ENCODE results near the gene NPY5R.
A peak's percentile ranks its signal among the peaks of the same experiment; 100 is the strongest.

DNA sequence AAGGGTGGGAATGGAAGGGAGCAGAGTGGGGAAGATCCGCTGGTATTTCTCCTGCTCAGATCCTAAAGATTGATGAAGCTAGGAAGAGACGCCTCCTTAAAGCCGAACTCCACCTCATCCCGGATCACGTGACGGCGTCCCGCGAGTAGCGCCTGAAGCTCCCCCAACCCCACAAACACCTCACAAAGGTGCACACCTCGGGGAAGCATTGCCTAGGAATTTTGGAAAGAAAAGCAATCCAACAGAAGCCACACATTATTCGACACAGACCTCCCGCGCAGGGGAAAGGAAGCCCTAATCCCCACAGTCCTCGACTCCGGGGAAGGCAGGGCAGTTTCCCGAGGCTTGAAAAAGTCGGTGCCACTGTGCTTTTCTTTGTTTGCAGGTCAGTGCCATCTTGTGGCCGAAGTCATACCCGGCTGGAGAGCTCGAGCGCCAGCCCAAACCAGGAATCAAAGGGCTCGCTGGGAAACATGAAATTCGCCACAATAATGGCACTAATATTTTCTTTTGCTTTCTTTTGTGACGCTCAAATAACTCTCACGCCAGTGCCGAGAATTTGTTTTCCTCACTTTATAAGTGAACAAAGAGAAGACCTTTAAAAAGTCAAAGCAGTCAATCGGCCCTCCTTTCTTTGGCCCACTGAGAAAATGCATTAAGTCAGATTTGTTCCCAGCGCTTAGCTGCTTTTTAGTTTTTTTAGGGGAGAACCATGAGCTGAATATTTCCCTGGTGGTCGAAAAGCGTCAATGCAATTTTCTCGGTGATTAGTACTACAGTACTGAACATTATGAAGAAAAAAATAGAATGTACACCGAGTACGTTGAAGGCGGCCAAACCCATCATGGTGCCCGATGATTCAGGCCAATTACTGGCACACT lies 10.9 kb upstream of the NPY5R start, which contains the start of gene NPY1R:
- TF ChIP-seq, protein P1, sequence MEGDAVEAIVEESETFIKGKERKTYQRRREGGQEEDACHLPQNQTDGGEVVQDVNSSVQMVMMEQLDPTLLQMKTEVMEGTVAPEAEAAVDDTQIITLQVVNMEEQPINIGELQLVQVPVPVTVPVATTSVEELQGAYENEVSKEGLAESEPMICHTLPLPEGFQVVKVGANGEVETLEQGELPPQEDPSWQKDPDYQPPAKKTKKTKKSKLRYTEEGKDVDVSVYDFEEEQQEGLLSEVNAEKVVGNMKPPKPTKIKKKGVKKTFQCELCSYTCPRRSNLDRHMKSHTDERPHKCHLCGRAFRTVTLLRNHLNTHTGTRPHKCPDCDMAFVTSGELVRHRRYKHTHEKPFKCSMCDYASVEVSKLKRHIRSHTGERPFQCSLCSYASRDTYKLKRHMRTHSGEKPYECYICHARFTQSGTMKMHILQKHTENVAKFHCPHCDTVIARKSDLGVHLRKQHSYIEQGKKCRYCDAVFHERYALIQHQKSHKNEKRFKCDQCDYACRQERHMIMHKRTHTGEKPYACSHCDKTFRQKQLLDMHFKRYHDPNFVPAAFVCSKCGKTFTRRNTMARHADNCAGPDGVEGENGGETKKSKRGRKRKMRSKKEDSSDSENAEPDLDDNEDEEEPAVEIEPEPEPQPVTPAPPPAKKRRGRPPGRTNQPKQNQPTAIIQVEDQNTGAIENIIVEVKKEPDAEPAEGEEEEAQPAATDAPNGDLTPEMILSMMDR (IDR thresholded peaks at IDR 0.05; ENCODE audit: low read length), result peak; percentile 80
- TF ChIP-seq EZH2phosphoT487 (IDR thresholded peaks at IDR 0.05; ENCODE audit: low read length), result no peak
